Sigmoid colon (tissue), 7 donors: ENCODE data around the gene TELO2. TPM values are rescaled to one million over a fixed set of nuclear protein-coding genes. Genes with fewer than 3 reads are reported as not detected.

ENCODE experiments used
- DNase-seq: peaks from one replicate; pipeline ENCODE4 v3.0.0-alpha.2; 2019
- H3K27ac ChIP-seq, 4 donors: fragments of 200-600 bp; sonication (generic); one replicate each; pipeline ENCODE4 v1.5.1; 2016 to 2019; ENCODE audit warnings: mild to moderate bottlenecking in 1 of 4
- H3K27me3 ChIP-seq, 3 donors: fragments of 200-600 bp; sonication (generic); one replicate each; pipeline ENCODE4 v1.5.1; 2019; ENCODE audit warnings: mild to moderate bottlenecking in 1 of 3
- H3K36me3 ChIP-seq, 4 donors: fragments of 200-600 bp; sonication (generic); one replicate each; pipeline ENCODE4 v1.5.1; 2016 to 2019
- H3K4me1 ChIP-seq, 4 donors: fragments of 200-600 bp; sonication (generic); one replicate each; pipeline ENCODE4 v1.5.1; 2017 to 2019
- H3K4me3 ChIP-seq, 4 donors: fragments of 200-600 bp; sonication (generic); one replicate each; pipeline ENCODE4 v1.5.1; 2017 to 2019; ENCODE audit warnings: mild to moderate bottlenecking in 2 of 4, moderate library complexity in 1 of 4
- H3K9me3 ChIP-seq, 4 donors: fragments of 200-600 bp in 3 of 4; sonication (generic) in 3 of 4; one replicate each; pipeline versions ENCODE4 v1.5.1 to v1.6.1; 2013 to 2019
- CTCF ChIP-seq, 4 experiments: fragments of 450-650 bp in 3 of 4; fragments of 200-600 bp in 1 of 4; IDR thresholded peaks; one replicate each; pipeline ENCODE4 v1.5.1; 2016 to 2019; ENCODE audit warnings: antibody characterized with exemption in 4 of 4, mild to moderate bottlenecking in 3 of 4, moderate library complexity in 2 of 4
- EP300 ChIP-seq, 4 donors: sonication (generic); formaldehyde crosslinking; IDR thresholded peaks; one replicate each; pipeline ENCODE4 v1.6.1; 2017; ENCODE audit warnings: antibody characterized with exemption in 4 of 4
- POLR2A ChIP-seq, 2 donors: fragments of 450-650 bp; IDR thresholded peaks; one replicate each; pipeline ENCODE4 v1.6.1; 2016; ENCODE audit warnings: antibody characterized with exemption in 2 of 2, mild to moderate bottlenecking in 2 of 2, moderate library complexity in 2 of 2
- POLR2AphosphoS5 ChIP-seq, 4 donors: sonication (generic); formaldehyde crosslinking; IDR thresholded peaks; one replicate each; pipeline ENCODE4 v1.6.1; 2017; ENCODE audit warnings: antibody characterized with exemption in 4 of 4
- WGBS, 2 donors: extraction: QIAGEN DNeasy Blood & Tissue Kit; methylation state at CpG; one replicate each; pipeline ENCODE4 v1.1.7; 2013; 5-methylcytosine and 5-hydroxymethylcytosine counted together
- intact Hi-C: fragments of 100-400 bp; cut with DNase I; formaldehyde crosslinking; loops from one replicate; pipeline ENCODE4 v1.15.1; 2023
- polyA plus RNA-seq, 3 donors: library from polyadenylated mRNA; stranded (reverse); fragments of 200-250 nt; gene quantifications; one replicate each; pipeline ENCODE4 v1.2.3, GENCODE V29; 2013
- total RNA-seq, 4 donors: library from RNA; depleted of rRNA; stranded (reverse); fragments of >200 nt; gene quantifications; one replicate each; pipeline ENCODE4 v1.1.0, GENCODE V29; 2016
- donor health status: healthy with polysubstance abuse.
- donor health status: Bipolar disorder and iron deficiency.
- donor health status: healthy.

The TELO2 gene
- total and polyA plus RNA-seq, 7 donors, result 10.4 to 60.3 (median 13.2) TPM

- intact Hi-C loops, result no loop called here
- Histone ChIP-seq H3K27me3 (no peaks in the 10 kb centered on the region), H3K4me1 (peaks cover 0 to 7% (median 0%) of the 10 kb centered on the region in 4 donors), H3K9me3 (no peaks in the 10 kb centered on the region), H3K4me3 (no peak overlapping the region), H3K27ac (no peak overlapping the region), H3K36me3 (peaks cover 0 to 36% (median 4%) of the 10 kb centered on the region in 4 donors)
- no peak for DNase-seq
- 93 to 96% methylated on average over 15 of the region's 15 CpGs for WGBS, 2 donors
- TF ChIP-seq POLR2AphosphoS5 (IDR thresholded peaks at IDR 0.05), result no peak
Measured at GRCh38 chr16:1512774-1513173, 19.6 kb downstream of the TELO2 start.

GRCh38 chr16:1514507-1514906 lies 21.3 kb downstream of the TELO2 start:
- H3K9me3 ChIP-seq, result no peaks in the 10 kb centered on the region
- no peak for DNase-seq
- peaks cover 0 to 51% (median 6%) of the 10 kb centered on the region in 4 donors for H3K36me3 ChIP-seq
- no peak overlapping the region for H3K4me3 ChIP-seq
- H3K27ac ChIP-seq, result no peak overlapping the region
- H3K4me1 ChIP-seq, result peaks cover 0 to 2% (median 0%) of the 10 kb centered on the region in 4 donors
- 81 to 98% methylated on average over 3 of the region's 3 CpGs for WGBS, 2 donors
- no peaks in the 10 kb centered on the region for H3K27me3 ChIP-seq
- TF ChIP-seq CTCF (IDR thresholded peaks at IDR 0.05), result no peak
- TF ChIP-seq POLR2AphosphoS5 (IDR thresholded peaks at IDR 0.05), result no peak
- no peak for TF ChIP-seq EP300 (IDR thresholded peaks at IDR 0.05)
- TF ChIP-seq POLR2A (IDR thresholded peaks at IDR 0.05), result no peak
- intact Hi-C loops, result no loop called here

GRCh38 chr16:1518626-1519135 lies 25.5 kb downstream of the TELO2 start:
- WGBS, 2 donors, result 93 to 94% methylated on average over 16 of the region's 16 CpGs
- intact Hi-C loops, result no loop called here
- Histone ChIP-seq H3K9me3 (no peaks in the 10 kb centered on the region), H3K36me3 (peaks cover 9 to 66% (median 15%) of the 10 kb centered on the region in 4 donors), H3K4me3 (no peak overlapping the region), H3K4me1 (no peaks in the 10 kb centered on the region), H3K27ac (no peak overlapping the region), H3K27me3 (no peaks in the 10 kb centered on the region)
- TF ChIP-seq POLR2A (IDR thresholded peaks at IDR 0.05) (no peak), CTCF (IDR thresholded peaks at IDR 0.05) (no peak), POLR2AphosphoS5 (IDR thresholded peaks at IDR 0.05) (no peak), EP300 (IDR thresholded peaks at IDR 0.05) (no peak)
- no peak for DNase-seq

GRCh38 chr16:1519831-1520230 lies 26.7 kb downstream of the TELO2 start:
- Histone ChIP-seq H3K4me3 (no peak overlapping the region), H3K27ac (no peak overlapping the region), H3K27me3 (no peaks in the 10 kb centered on the region), H3K36me3 (peaks cover 18 to 68% (median 19%) of the 10 kb centered on the region in 4 donors), H3K9me3 (no peaks in the 10 kb centered on the region), H3K4me1 (no peaks in the 10 kb centered on the region)
- no peak for DNase-seq
- TF ChIP-seq POLR2A (IDR thresholded peaks at IDR 0.05) (no peak), CTCF (IDR thresholded peaks at IDR 0.05) (no peak), EP300 (IDR thresholded peaks at IDR 0.05) (no peak), POLR2AphosphoS5 (IDR thresholded peaks at IDR 0.05) (no peak)
- intact Hi-C loops, result no loop called here
- WGBS, 2 donors, result 92 to 96% methylated on average over 17 of the region's 17 CpGs

GRCh38 chr16:1520461-1520860 lies 27.3 kb downstream of the TELO2 start:
- Histone ChIP-seq H3K36me3 (peaks cover 18 to 74% (median 19%) of the 10 kb centered on the region in 4 donors), H3K27me3 (no peaks in the 10 kb centered on the region), H3K27ac (no peak overlapping the region), H3K9me3 (no peaks in the 10 kb centered on the region), H3K4me3 (no peak overlapping the region), H3K4me1 (no peaks in the 10 kb centered on the region)
- intact Hi-C loops, result no loop called here
- TF ChIP-seq POLR2A (IDR thresholded peaks at IDR 0.05), result no peak
- no peak for TF ChIP-seq EP300 (IDR thresholded peaks at IDR 0.05)
- no peak for TF ChIP-seq POLR2AphosphoS5 (IDR thresholded peaks at IDR 0.05)
- TF ChIP-seq CTCF (IDR thresholded peaks at IDR 0.05), result no peak
- DNase-seq, result no peak
- WGBS, 2 donors, result 95% methylated on average over 19 of the region's 19 CpGs
